Gastrocnemius medialis (tissue), 4 donors: ENCODE measurements around the gene AUNIP. TPM values are rescaled to one million over a fixed set of nuclear protein-coding genes. Genes with fewer than 3 reads are reported as not detected.

ENCODE experiments used
- ATAC-seq, 2 donors: fragments of 150-250 bp; one replicate each; pipeline ENCODE4 v1.9.1; 2016
- DNase-seq, 2 donors: peaks; one replicate each; pipeline ENCODE4 v3.0.0-alpha.2; 2019
- H3K27ac ChIP-seq, 4 donors: fragments of 200-600 bp; sonication (generic); 1 replicate in 1 of 4; 2 replicates in 3 of 4; pipeline ENCODE4 v1.5.1; 2016 to 2018; ENCODE audit warnings: mild to moderate bottlenecking in 2 of 4, moderate library complexity in 1 of 4
- H3K27me3 ChIP-seq, 3 donors: fragments of 200-600 bp; sonication (generic) in 2 of 3; 1 replicate in 1 of 3; 2 replicates in 2 of 3; pipeline versions ENCODE4 v1.5.1 to v1.6.0; 2016 to 2019; ENCODE audit warnings: mild to moderate bottlenecking in 1 of 3, moderate library complexity in 1 of 3
- H3K36me3 ChIP-seq, 2 donors: fragments of 200-600 bp; sonication (generic) in 1 of 2; one replicate each; pipeline ENCODE4 v1.5.1; 2017 to 2018
- H3K4me1 ChIP-seq, 2 donors: fragments of 200-600 bp; sonication (generic) in 1 of 2; one replicate each; pipeline ENCODE4 v1.5.1; 2016 to 2017; ENCODE audit warnings: mild to moderate bottlenecking in 2 of 2
- H3K4me3 ChIP-seq, 4 donors: fragments of 200-600 bp; sonication (generic) in 3 of 4; 1 replicate in 1 of 4; 2 replicates in 3 of 4; pipeline ENCODE4 v1.5.1; 2016 to 2019; ENCODE audit warnings: mild to moderate bottlenecking in 2 of 4
- H3K9me3 ChIP-seq, 3 donors: fragments of 200-600 bp; sonication (generic) in 2 of 3; 1 replicate in 1 of 3; 2 replicates in 2 of 3; pipeline ENCODE4 v1.5.1; 2016 to 2019
- CTCF ChIP-seq, 5 experiments: fragments of 450-650 bp in 3 of 5; fragments of 200-600 bp in 2 of 5; sonication (generic) in 2 of 5; IDR thresholded peaks in 4 of 5; conservative IDR thresholded peaks in 1 of 5; 1 replicate in 4 of 5; 2 replicates in 1 of 5; pipeline ENCODE4 v1.5.1; 2016 to 2019; ENCODE audit warnings: antibody characterized with exemption in 5 of 5, mild to moderate bottlenecking in 3 of 5, moderate library complexity in 3 of 5
- POLR2A ChIP-seq, 2 donors: fragments of 450-650 bp; IDR thresholded peaks; one replicate each; pipeline ENCODE4 v1.6.1; 2017; ENCODE audit warnings: antibody characterized with exemption in 2 of 2, mild to moderate bottlenecking in 2 of 2, moderate library complexity in 2 of 2
- in situ Hi-C, 4 donors: fragments of 200-750 bp; cut with MboI; loops; one replicate each; pipeline versions ENCODE4 v1.15.0 to v1.8.0; 2017; ENCODE audit warnings: low sequenced_read_pairs in 4 of 4
- intact Hi-C: fragments of 100-400 bp; cut with DNase I; formaldehyde crosslinking; loops from one replicate; pipeline ENCODE4 v1.15.1; 2023; ENCODE audit warnings: low total_unique reads
- total RNA-seq, 4 donors: library from RNA; depleted of rRNA; stranded (reverse); fragments of >200 nt; gene quantifications; one replicate each; pipeline versions ENCODE4 v1.1.0 to v1.2.3, GENCODE V29; 2016

Gene AUNIP
- total RNA-seq, 4 donors from 2014 or later: not detected

GRCh38 chr1:25834894-25835293, 24.4 kb downstream of the AUNIP start:
- Histone ChIP-seq H3K9me3 (no peaks in the 10 kb centered on the region), H3K4me1 (no peaks in the 10 kb centered on the region), H3K27ac (no peak overlapping the region), H3K4me3 (no peak overlapping the region), H3K27me3 (no peaks in the 10 kb centered on the region), H3K36me3 (peaks cover 0 to 50% of the 10 kb centered on the region in 2 donors)
- in situ Hi-C loops (no loop called here), intact Hi-C loops (no loop called here)
- TF ChIP-seq CTCF (IDR thresholded peaks at IDR 0.05 in 4 of 5, conservative IDR thresholded peaks at IDR 0.05 in 1 of 5) (no peak), POLR2A (IDR thresholded peaks at IDR 0.05) (no peak)
- ATAC-seq (no peak), DNase-seq (no peak)

- TF ChIP-seq CTCF (IDR thresholded peaks at IDR 0.05 in 4 of 5, conservative IDR thresholded peaks at IDR 0.05 in 1 of 5) (no peak), POLR2A (IDR thresholded peaks at IDR 0.05) (no peak)
- Histone ChIP-seq H3K4me3 (no peak overlapping the region), H3K36me3 (peaks cover 0 to 68% of the 10 kb centered on the region in 2 donors), H3K9me3 (no peaks in the 10 kb centered on the region), H3K4me1 (no peaks in the 10 kb centered on the region), H3K27ac (no peak overlapping the region), H3K27me3 (no peaks in the 10 kb centered on the region)
- in situ Hi-C loops: no loop called here
- ATAC-seq: no peak
- DNase-seq: no peak
- intact Hi-C loops: no loop called here
Observed at GRCh38 chr1:25833158-25833557, 26.1 kb downstream of the AUNIP start.

GRCh38 chr1:25832336-25833037, 26.8 kb downstream of the AUNIP start:
- intact Hi-C loops (no loop called here), in situ Hi-C loops (no loop called here)
- no peak overlapping the region for H3K4me3 ChIP-seq
- H3K9me3 ChIP-seq: no peaks in the 10 kb centered on the region
- H3K36me3 ChIP-seq: peaks cover 0 to 75% of the 10 kb centered on the region in 2 donors
- no peak overlapping the region for H3K27ac ChIP-seq
- no peaks in the 10 kb centered on the region for H3K4me1 ChIP-seq
- H3K27me3 ChIP-seq: no peaks in the 10 kb centered on the region
- ATAC-seq (no peak), DNase-seq (no peak)
- TF ChIP-seq CTCF (IDR thresholded peaks at IDR 0.05 in 4 of 5, conservative IDR thresholded peaks at IDR 0.05 in 1 of 5): no peak
- TF ChIP-seq POLR2A (IDR thresholded peaks at IDR 0.05): no peak

- Histone ChIP-seq H3K36me3 (peaks cover 0 to 83% of the 10 kb centered on the region in 2 donors), H3K9me3 (no peaks in the 10 kb centered on the region), H3K27ac (no peak overlapping the region), H3K27me3 (no peaks in the 10 kb centered on the region), H3K4me1 (no peaks in the 10 kb centered on the region), H3K4me3 (no peak overlapping the region)
- intact Hi-C loops (no loop called here), in situ Hi-C loops (no loop called here)
- ATAC-seq (no peak), DNase-seq (no peak)
- TF ChIP-seq CTCF (IDR thresholded peaks at IDR 0.05 in 4 of 5, conservative IDR thresholded peaks at IDR 0.05 in 1 of 5): no peak
- no peak for TF ChIP-seq POLR2A (IDR thresholded peaks at IDR 0.05)
Observed at GRCh38 chr1:25831569-25832196, 27.6 kb downstream of the AUNIP start.
